Activated naive CD4-positive, alpha-beta T cell treated with anti-CD3 and anti-CD28 coated beads for 36 hours (primary cell): ENCODE data around the gene PCBP3. TPM values are rescaled to one million over a fixed set of nuclear protein-coding genes. Genes with fewer than 3 reads are reported as not detected.
"Not testable (repeated sequence)": the region's sequence is repeated elsewhere in the genome, so short reads cannot be mapped to it uniquely, and the experiment has no call there.

Source experiments
- CTCF ChIA-PET: fragments of 350-600 bp; sonication (Branson Sonifier 250); formaldehyde crosslinking; loops from one replicate; lab custom pipeline; 2021; ENCODE audit warnings: antibody characterized with exemption; lab: Charles Lee
- DNase-seq: peaks from one replicate; pipeline ENCODE4 v3.0.0-alpha.2; 2020
- H3K27ac Mint-ChIP-seq: one replicate; pipeline ENCODE4 v1.8.0; 2021; ENCODE audit warnings: mild to moderate bottlenecking, mixed read lengths
- H3K27me3 Mint-ChIP-seq: one replicate; pipeline ENCODE4 v1.8.0; 2021; ENCODE audit warnings: low read depth, mixed read lengths
- H3K36me3 Mint-ChIP-seq: one replicate; pipeline ENCODE4 v1.8.0; 2021; ENCODE audit warnings: low read depth, mixed read lengths
- H3K4me1 Mint-ChIP-seq: one replicate; pipeline ENCODE4 v1.8.0; 2021; ENCODE audit warnings: low read depth, mixed read lengths
- H3K4me3 Mint-ChIP-seq: one replicate; pipeline ENCODE4 v1.8.0; 2021; ENCODE audit warnings: mild to moderate bottlenecking, moderate library complexity, mixed read lengths
- H3K9me3 Mint-ChIP-seq: one replicate; pipeline ENCODE4 v1.8.0; 2021; ENCODE audit warnings: mixed read lengths
- intact Hi-C: fragments of 100-400 bp; cut with micrococcal nuclease; formaldehyde crosslinking; loops from one replicate; pipeline ENCODE4 v1.15.1; 2023
- total RNA-seq, 2 experiments: library from RNA; stranded (reverse); gene quantifications; one replicate each; pipeline ENCODE4 v1.2.3, GENCODE V29; 2021

The PCBP3 gene
- total RNA-seq, 2 experiments from 2014 or later, result 10.0 to 10.2 TPM

- Mint-ChIP-seq H3K27ac (no peak overlapping the region), H3K27me3 (no peaks in the 10 kb centered on the region), H3K4me1 (peaks cover 7% of the 10 kb centered on the region), H3K9me3 (no peaks in the 10 kb centered on the region), H3K36me3 (peaks cover 1% of the 10 kb centered on the region), H3K4me3 (no peak overlapping the region)
- intact Hi-C loops, result no loop called here
- CTCF ChIA-PET, result no interaction called here
- DNase-seq, result no peak
Measured at GRCh38 chr21:45848805-45849204, 205.3 kb downstream of the PCBP3 start.

GRCh38 chr21:45849651-45850050 is 206.1 kb downstream of the PCBP3 start:
- no peak overlapping the region for H3K27ac Mint-ChIP-seq
- intact Hi-C loops, result no loop called here
- peaks cover 3% of the 10 kb centered on the region for H3K36me3 Mint-ChIP-seq
- H3K4me3 Mint-ChIP-seq, result no peak overlapping the region
- peaks cover 7% of the 10 kb centered on the region for H3K4me1 Mint-ChIP-seq
- no peaks in the 10 kb centered on the region for H3K27me3 Mint-ChIP-seq
- CTCF ChIA-PET, result interaction anchor here (0.6 kb wide), 1 partner anchor 371 kb away, joined by 3 read pairs; no protein-coding TSS in a partner anchor
- H3K9me3 Mint-ChIP-seq, result no peaks in the 10 kb centered on the region
- no peak for DNase-seq

- no peak overlapping the region for H3K4me3 Mint-ChIP-seq
- intact Hi-C loops, result no loop called here
- H3K9me3 Mint-ChIP-seq, result no peaks in the 10 kb centered on the region
- no peak for DNase-seq
- H3K36me3 Mint-ChIP-seq, result peaks cover 3% of the 10 kb centered on the region
- CTCF ChIA-PET, result interaction anchor here (0.6 kb wide), 1 partner anchor 371 kb away, joined by 3 read pairs; no protein-coding TSS in a partner anchor
- peaks cover 5% of the 10 kb centered on the region for H3K4me1 Mint-ChIP-seq
- H3K27me3 Mint-ChIP-seq, result no peaks in the 10 kb centered on the region
- no peak overlapping the region for H3K27ac Mint-ChIP-seq
Measured at GRCh38 chr21:45850181-45850580, 206.7 kb downstream of the PCBP3 start.

GRCh38 chr21:45852386-45852785 is 208.9 kb downstream of the PCBP3 start:
- intact Hi-C loops, H3K36me3 Mint-ChIP-seq, H3K4me3 Mint-ChIP-seq, H3K27ac Mint-ChIP-seq, CTCF ChIA-PET, H3K27me3 Mint-ChIP-seq, H3K9me3 Mint-ChIP-seq, DNase-seq, H3K4me1 Mint-ChIP-seq: not testable (repeated sequence)

- CTCF ChIA-PET, result no interaction called here
- Mint-ChIP-seq H3K4me1 (no peaks in the 10 kb centered on the region), H3K36me3 (peaks cover 3% of the 10 kb centered on the region), H3K4me3 (no peak overlapping the region), H3K27me3 (no peaks in the 10 kb centered on the region), H3K9me3 (no peaks in the 10 kb centered on the region), H3K27ac (no peak overlapping the region)
- intact Hi-C loops, result no loop called here
- no peak for DNase-seq
Measured at GRCh38 chr21:45852886-45853400, 209.4 kb downstream of the PCBP3 start.

- Mint-ChIP-seq H3K4me1 (no peaks in the 10 kb centered on the region), H3K4me3 (no peak overlapping the region), H3K27ac (no peak overlapping the region), H3K9me3 (no peaks in the 10 kb centered on the region), H3K27me3 (no peaks in the 10 kb centered on the region), H3K36me3 (peaks cover 3% of the 10 kb centered on the region)
- intact Hi-C loops, result no loop called here
- CTCF ChIA-PET, result no interaction called here
- DNase-seq, result no peak
Measured at GRCh38 chr21:45853703-45854342, 210.3 kb downstream of the PCBP3 start.

GRCh38 chr21:45854690-45855247 is 211.2 kb downstream of the PCBP3 start:
- Mint-ChIP-seq H3K4me1 (no peaks in the 10 kb centered on the region), H3K9me3 (no peaks in the 10 kb centered on the region), H3K36me3 (peaks cover 3% of the 10 kb centered on the region), H3K27ac (no peak overlapping the region), H3K4me3 (no peak overlapping the region), H3K27me3 (no peaks in the 10 kb centered on the region)
- DNase-seq, result no peak
- CTCF ChIA-PET, result interaction anchor here (0.7 to 1.0 kb wide), 2 partner anchors 25 to 119 kb away, joined by 3 to 5 read pairs; no protein-coding TSS in a partner anchor
- intact Hi-C loops, result no loop called here

GRCh38 chr21:45855248-45855811 is 211.8 kb downstream of the PCBP3 start:
- Mint-ChIP-seq H3K4me3 (no peak overlapping the region), H3K27ac (no peak overlapping the region), H3K9me3 (no peaks in the 10 kb centered on the region), H3K4me1 (no peaks in the 10 kb centered on the region), H3K27me3 (no peaks in the 10 kb centered on the region), H3K36me3 (peaks cover 3% of the 10 kb centered on the region)
- CTCF ChIA-PET, result interaction anchor here (0.7 to 1.0 kb wide), 2 partner anchors 25 to 120 kb away, joined by 3 to 5 read pairs; no protein-coding TSS in a partner anchor
- intact Hi-C loops, result no loop called here
- no peak for DNase-seq

GRCh38 chr21:45856442-45856841 is 212.9 kb downstream of the PCBP3 start:
- Mint-ChIP-seq H3K9me3 (no peaks in the 10 kb centered on the region), H3K27ac (no peak overlapping the region), H3K4me1 (no peaks in the 10 kb centered on the region), H3K36me3 (peaks cover 3% of the 10 kb centered on the region), H3K27me3 (no peaks in the 10 kb centered on the region), H3K4me3 (no peak overlapping the region)
- intact Hi-C loops, result no loop called here
- CTCF ChIA-PET, result no interaction called here
- no peak for DNase-seq

GRCh38 chr21:45856906-45857305 is 213.4 kb downstream of the PCBP3 start:
- CTCF ChIA-PET, result no interaction called here
- peaks cover 3% of the 10 kb centered on the region for H3K36me3 Mint-ChIP-seq

GRCh38 chr21:45857761-45858160 is 214.2 kb downstream of the PCBP3 start:
- H3K4me1 Mint-ChIP-seq, result no peaks in the 10 kb centered on the region
- CTCF ChIA-PET, result no interaction called here
- no peaks in the 10 kb centered on the region for H3K27me3 Mint-ChIP-seq
- peaks cover 2% of the 10 kb centered on the region for H3K36me3 Mint-ChIP-seq
- H3K4me3 Mint-ChIP-seq, result no peak overlapping the region
- H3K9me3 Mint-ChIP-seq, result no peaks in the 10 kb centered on the region
- no peak overlapping the region for H3K27ac Mint-ChIP-seq
- no peak for DNase-seq
- intact Hi-C loops, result no loop called here

More at GRCh38 chr21:45856906-45857305, 213.4 kb downstream of the PCBP3 start:
- Mint-ChIP-seq H3K9me3 (no peaks in the 10 kb centered on the region), H3K27ac (no peak overlapping the region), H3K27me3 (no peaks in the 10 kb centered on the region), H3K4me3 (no peak overlapping the region), H3K4me1 (no peaks in the 10 kb centered on the region)
- no peak for DNase-seq
- intact Hi-C loops, result no loop called here

GRCh38 chr21:45858180-45858579 is 214.7 kb downstream of the PCBP3 start:
- CTCF ChIA-PET, result no interaction called here
- H3K4me1 Mint-ChIP-seq, result no peaks in the 10 kb centered on the region
- H3K27ac Mint-ChIP-seq, result no peak overlapping the region
- no peaks in the 10 kb centered on the region for H3K9me3 Mint-ChIP-seq
- H3K27me3 Mint-ChIP-seq, result no peaks in the 10 kb centered on the region
- no peak for DNase-seq
- no peak overlapping the region for H3K4me3 Mint-ChIP-seq
- intact Hi-C loops, result no loop called here
- H3K36me3 Mint-ChIP-seq, result peaks cover 2% of the 10 kb centered on the region
